Endometrial microvascular endothelial cells (primary cell): ENCODE results near the gene PIK3R5. TPM values are rescaled to one million over a fixed set of nuclear protein-coding genes. Genes with fewer than 3 reads are reported as not detected.

Experiments
- in situ Hi-C: cut with HindIII; loops from 2 replicates; pipeline ENCODE4 v1.10.0; 2017; ENCODE audit warnings: low sequenced_read_pairs, low pct_unique_long_range_greater_than_20kb; ENCODE audit errors: inconsistent ontology term
- total RNA-seq: library from RNA; depleted of rRNA; stranded (reverse); fragments of >200 nt; gene quantifications from one replicate; pipeline ENCODE4 v1.2.3, GENCODE V29; 2015; ENCODE audit errors: inconsistent ontology term

Gene PIK3R5
- total RNA-seq, 1 donor from 2014 or later: not detected

- in situ Hi-C loops: no loop called here
These were observed 26.6 kb downstream of the PIK3R5 start for GRCh38 chr17:8938933-8939332.

DNA sequence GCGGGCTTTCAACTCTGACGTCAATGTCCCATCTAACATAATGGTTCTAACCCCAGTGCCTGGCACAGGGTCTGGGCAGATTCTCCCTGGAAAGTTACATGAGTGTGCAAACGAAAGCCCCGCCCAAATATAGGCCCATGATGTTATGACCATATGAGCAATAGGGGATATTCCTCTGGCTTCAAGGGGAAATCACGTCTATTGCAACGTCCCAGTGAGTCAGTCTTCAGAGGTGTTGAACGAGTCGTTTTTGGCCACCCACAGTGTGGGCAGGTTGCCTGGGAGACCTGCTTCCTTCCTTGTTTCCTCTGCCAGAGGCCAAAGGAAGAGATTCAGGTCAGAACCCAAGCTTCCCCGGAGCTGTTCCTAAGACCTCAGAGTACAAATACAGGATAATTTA is 30.3 kb downstream of the PIK3R5 start:
- in situ Hi-C loops: no loop called here

DNA sequence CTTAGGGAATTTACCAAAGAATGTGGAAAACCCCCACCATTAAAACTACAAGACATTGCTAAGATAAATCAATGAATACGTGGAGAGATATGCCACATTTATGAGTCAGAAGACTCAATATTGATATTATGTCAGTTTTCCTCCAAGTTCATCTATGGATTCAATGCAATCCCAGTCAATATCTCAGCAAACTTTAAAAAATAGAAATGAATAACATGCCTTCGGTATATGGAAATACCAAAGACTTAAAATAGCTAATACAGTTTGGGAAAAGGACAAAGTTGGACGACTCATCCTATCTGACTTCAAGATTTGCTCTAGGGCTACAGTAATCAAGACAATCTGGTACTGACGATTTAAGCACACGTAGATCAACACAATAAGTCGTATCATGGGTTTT is 31.2 kb downstream of the PIK3R5 start:
- in situ Hi-C loops: no loop called here

GRCh38 chr17:8930649-8931048 is 34.9 kb downstream of the PIK3R5 start:
- in situ Hi-C loops: no loop called here

DNA sequence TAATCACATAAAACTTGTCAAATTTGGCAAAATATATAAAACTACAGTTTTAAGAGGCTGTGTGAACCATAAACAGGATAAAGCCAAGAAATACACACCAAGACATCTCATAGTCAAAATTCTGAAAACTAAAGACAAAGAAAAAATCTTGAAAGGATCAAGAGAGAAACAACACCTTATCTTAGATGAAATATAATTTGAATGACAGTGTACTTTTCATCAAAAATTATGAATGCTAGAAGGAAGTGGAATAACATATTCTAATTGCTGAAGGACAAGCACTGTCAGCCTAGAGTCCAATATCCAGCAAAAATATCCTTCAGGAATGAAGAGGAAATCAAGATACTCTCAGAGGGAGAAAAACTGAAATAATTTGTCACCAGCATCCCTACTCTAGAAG is 37.2 kb downstream of the PIK3R5 start:
- in situ Hi-C loops: no loop called here

DNA sequence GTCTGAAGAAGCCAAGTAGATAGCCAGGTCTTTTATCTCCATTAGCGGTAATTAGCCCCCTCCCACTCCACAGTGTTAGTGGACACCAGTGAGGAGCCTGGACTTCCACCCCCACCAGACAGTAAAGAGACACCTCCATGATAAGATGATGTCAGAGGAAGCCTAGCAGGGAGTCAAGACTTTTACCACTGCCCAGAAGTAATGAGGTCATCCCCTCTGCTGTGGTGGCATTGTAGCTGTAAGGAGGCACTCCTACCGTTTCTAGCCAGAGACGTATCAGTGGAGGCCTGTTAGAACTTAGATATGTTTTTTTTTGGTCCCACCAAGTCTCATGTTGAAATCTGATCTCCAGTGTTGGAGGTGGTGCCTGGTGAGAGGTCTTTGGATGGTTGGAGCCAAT is 38.1 kb downstream of the PIK3R5 start:
- in situ Hi-C loops: no loop called here

GRCh38 chr17:8925808-8926207 is 39.7 kb downstream of the PIK3R5 start:
- in situ Hi-C loops: no loop called here

DNA sequence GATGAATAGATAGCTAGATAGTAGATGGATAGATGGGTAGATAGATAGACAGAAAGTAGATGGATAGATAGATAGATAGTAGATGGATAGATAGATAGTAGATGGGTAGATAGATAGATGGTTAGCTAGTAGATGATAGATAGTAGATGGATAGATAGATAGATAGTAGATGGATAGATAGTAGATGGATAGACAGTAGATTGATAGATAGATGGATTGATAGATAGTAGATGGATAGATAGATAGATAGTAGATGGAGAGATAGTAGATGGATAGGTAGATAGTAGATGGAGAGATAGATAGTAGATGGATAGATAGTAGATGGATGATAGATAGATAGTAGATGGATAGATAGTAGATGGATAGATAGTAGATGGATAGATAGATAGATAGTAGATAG is 40.4 kb downstream of the PIK3R5 start:
- in situ Hi-C loops: no loop called here

DNA sequence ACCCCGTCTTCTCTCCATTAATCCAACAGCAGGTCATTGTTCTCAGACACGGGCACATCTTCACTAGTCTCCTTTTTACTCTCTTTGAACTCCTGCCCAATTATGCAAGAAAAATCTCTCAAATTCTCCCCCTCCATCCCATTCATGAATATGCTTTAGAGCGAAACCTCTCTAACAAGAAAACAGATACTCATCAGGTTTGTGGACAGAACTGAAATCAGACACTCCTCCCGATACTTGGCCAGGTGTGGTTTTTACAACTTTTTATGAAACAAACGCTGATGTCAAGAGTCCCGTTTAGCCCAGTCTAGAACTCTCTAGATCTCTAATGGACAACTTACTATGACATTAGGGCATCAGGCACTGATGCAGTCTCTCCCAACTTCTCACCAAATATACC is 40.9 kb downstream of the PIK3R5 start:
- in situ Hi-C loops: no loop called here

- in situ Hi-C loops: no loop called here
These were observed 41.7 kb downstream of the PIK3R5 start for GRCh38 chr17:8923762-8924161.

- in situ Hi-C loops: no loop called here
These were observed 42.6 kb downstream of the PIK3R5 start for GRCh38 chr17:8922928-8923327.

DNA sequence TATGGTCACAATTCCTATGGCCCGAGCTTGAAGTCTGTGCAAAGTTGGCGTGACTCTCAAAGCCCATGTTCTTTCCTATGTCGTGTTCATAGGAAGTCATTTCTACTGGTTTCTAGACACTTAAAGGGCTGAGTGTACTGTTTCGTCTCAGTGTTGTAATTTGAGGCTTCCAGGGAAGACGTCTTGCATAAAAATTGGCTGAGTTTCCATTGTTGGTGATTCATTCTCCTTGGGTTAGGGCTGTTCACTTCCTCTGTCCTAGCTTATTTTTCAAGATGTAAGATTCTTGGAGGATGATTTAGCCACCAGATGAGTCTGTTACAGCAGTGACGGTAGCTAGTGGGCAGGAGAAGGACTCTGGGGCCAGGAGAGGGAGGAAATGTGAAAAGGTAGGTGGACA is 43.1 kb downstream of the PIK3R5 start:
- in situ Hi-C loops: no loop called here

DNA sequence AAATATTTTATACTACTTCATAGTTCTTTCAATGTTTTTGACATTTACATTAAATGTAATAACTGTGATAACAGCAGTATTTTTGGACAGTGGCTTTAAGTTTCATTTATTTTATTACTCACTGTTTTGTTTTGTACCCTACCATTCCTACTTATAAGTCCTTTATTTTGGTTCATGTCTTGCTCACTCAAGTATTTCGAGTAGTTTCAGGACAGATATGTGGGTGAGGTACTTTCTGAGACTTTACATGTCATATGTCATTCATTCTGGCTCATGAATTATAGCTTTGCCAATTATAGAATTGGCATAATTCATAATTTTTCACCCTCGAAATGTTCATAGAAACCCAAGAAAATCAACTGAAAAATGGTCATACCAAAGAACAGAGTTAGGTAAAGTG is 44.4 kb downstream of the PIK3R5 start:
- in situ Hi-C loops: no loop called here

DNA sequence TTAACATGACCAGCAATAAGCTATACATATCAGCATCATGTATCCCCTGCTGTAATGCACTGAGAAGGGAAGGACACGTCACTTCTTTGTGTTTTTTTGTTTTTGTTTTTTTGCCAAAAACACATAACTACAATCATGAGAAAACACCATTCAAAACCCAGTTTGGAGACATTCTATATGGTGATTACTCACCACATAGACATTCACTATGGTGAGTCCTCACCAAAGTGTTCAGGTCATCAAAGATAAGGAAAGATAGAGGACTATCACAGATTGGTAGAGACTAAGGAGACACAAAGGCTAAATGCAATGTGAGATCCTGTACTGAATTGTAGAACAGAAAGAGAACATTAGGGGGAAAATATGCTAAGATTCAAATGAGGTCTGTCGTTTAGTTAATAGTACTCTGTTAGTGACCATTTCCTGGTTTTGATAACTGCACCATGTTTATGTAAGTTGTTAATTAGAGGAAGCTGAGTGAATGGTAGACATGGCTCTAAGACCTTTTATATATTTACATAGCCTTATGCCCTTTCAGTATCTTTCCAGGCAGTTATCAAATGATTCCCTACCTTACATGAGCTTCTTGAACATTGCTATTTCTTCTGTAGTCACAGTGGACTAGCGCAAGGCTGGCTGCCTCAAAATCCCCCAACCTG is 46.6 kb downstream of the PIK3R5 start:
- in situ Hi-C loops: no loop called here

GRCh38 chr17:8916466-8916865 is 49.0 kb downstream of the PIK3R5 start:
- in situ Hi-C loops: no loop called here

GRCh38 chr17:8914554-8914953 is 51.0 kb downstream of the PIK3R5 start:
- in situ Hi-C loops: no loop called here

DNA sequence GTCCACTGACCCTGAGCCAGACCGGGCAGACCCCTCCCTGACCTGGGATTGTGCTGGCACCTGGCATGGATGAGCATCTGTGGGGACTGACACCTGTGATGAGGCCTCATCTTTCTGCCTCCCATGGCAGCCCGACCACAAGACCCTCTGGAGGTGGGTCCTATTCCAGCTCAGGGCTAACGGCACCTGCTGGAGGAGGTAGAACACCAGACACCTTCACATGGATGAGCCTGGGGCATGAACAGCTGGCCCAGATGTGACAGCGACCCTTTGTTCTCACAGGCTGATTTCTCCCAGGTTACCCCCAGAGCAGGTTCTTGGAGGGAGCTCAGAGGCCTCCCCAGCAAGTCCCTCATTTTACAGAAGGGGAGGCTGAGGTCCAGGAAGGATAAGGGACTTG is 51.6 kb downstream of the PIK3R5 start:
- in situ Hi-C loops: no loop called here

DNA sequence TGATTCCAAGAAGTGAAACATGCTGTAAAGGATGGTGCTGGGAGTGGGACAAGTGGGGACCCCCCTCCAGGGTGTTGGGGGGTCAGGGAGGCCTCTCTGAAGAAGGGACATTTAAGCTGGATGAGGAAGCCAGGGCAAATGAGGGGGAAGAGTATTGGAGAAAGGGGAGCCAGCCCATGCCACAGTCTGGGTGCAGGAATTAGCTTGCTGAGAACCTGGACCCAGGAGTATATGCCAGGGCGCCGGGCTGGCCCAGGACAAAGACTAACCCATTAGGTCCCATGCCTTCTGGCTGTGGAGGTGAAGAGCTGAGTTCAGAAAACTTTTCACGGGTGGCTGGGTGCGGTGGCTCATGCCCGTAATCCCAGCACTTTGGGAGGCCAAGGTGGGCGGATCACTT is 52.4 kb downstream of the PIK3R5 start:
- in situ Hi-C loops: no loop called here

DNA sequence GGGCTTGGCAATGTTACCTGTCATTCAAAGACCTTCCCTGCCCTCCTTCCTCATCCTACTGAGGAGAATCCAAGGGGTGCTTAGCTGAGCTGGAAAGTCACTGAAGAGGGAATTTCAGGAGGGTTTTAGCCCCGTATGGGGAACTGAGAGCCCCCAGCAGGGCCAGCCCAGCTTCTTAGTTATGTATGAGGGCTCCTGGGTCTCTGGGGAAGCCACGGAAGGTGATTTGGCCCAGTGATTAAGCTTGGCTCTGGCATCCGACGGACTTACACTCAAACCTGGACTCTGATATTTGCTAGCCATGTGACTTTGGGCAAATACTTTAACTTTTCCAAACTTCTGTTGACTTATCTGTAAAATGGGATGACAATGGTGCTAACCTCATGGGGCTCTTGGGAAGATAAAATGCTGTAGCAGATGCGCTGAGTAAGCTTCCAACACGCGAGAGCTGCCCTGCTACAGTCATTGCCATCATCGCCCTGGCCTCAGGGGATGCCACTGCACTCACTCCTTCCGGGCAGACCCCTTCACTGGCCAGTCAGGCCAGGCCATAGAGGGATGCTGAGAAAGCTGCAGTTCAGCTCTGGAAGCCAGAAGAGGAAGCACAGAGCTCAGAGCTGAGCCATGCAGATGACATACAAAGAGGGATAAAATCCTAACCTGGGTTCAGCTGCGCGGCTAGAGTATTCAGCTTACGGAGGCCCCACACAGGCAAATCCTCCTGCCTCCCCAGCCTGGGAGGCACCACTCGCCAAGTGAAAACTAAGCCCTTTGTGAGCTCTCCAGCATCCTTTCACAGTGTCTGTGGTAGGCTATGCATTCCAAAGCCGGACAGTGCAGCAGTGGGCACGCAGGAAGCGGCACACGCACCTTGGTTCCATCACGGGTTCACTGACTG is 53.2 kb downstream of the PIK3R5 start:
- in situ Hi-C loops: no loop called here

- in situ Hi-C loops: no loop called here
These were observed 54.4 kb downstream of the PIK3R5 start for GRCh38 chr17:8910969-8911604.
